ENCODE data around the gene RFLNA.

The RFLNA gene

GRCh38 chr12:124340080-124340900 is 45.4 kb downstream of the RFLNA start:
- no peak overlapping the region for H3K4me3 ChIP-seq (ENCODE audit: low read depth, low read length)
- H3K23ac ChIP-seq (ENCODE audit: low read length): no peak overlapping the region
- no peak overlapping the region for H4K12ac ChIP-seq (ENCODE audit: low read depth, low read length)
- H3K18ac ChIP-seq (ENCODE audit: low read length): no peak overlapping the region
- H3K9me3 ChIP-seq (ENCODE audit: insufficient read depth, low read depth, low read length): peaks cover 5% of the 10 kb centered on the region
- H3K14ac ChIP-seq (ENCODE audit: low read length): no peak overlapping the region
- H2BK12ac ChIP-seq (ENCODE audit: low read length): no peak overlapping the region
- no peak overlapping the region for H4K8ac ChIP-seq (ENCODE audit: low read depth, low read length)
- H2AK5ac ChIP-seq (ENCODE audit: low read length): no peak overlapping the region
- H3K9ac ChIP-seq (ENCODE audit: low read length): no peak overlapping the region
- H3K4me1 ChIP-seq (ENCODE audit: control insufficient read depth in 1 of 2, insufficient read depth in 2 of 2, low read length in 2 of 2): no peaks in the 10 kb centered on the region
- peaks cover 73 to 82% of the 10 kb centered on the region in 2 experiments for H3K36me3 ChIP-seq (ENCODE audit: control insufficient read depth in 1 of 2, insufficient read depth in 2 of 2, low read length in 2 of 2)
- no peaks in the 10 kb centered on the region for H3K79me2 ChIP-seq (ENCODE audit: control insufficient read depth, insufficient read depth, low read length, poor library complexity)
- H2AFZ ChIP-seq (ENCODE audit: insufficient read depth, low read length, poor library complexity): no peak overlapping the region
- no peak overlapping the region for H3K4me2 ChIP-seq (ENCODE audit: low read length)
- DNase-seq: no peak
- H3K27me3 ChIP-seq (ENCODE audit: insufficient read depth, low read length): no peaks in the 10 kb centered on the region
- H2BK120ac ChIP-seq (ENCODE audit: insufficient read depth, low read length, poor library complexity): no peak overlapping the region
- no peak overlapping the region for H4K91ac ChIP-seq (ENCODE audit: low read depth, low read length)
- H3K27ac ChIP-seq (ENCODE audit: low read depth, low read length): no peak overlapping the region
- H3K4ac ChIP-seq (ENCODE audit: low read depth, low read length): no peak overlapping the region
- no peak overlapping the region for H2BK5ac ChIP-seq (ENCODE audit: low read depth, low read length, poor library complexity)
- WGBS (ENCODE audit: extremely low coverage, insufficient coverage, insufficient read length): no CpG with 5 or more reads among the region's 42 CpGs
- no peaks in the 10 kb centered on the region for H3K79me1 ChIP-seq (ENCODE audit: low read length)

DNA sequence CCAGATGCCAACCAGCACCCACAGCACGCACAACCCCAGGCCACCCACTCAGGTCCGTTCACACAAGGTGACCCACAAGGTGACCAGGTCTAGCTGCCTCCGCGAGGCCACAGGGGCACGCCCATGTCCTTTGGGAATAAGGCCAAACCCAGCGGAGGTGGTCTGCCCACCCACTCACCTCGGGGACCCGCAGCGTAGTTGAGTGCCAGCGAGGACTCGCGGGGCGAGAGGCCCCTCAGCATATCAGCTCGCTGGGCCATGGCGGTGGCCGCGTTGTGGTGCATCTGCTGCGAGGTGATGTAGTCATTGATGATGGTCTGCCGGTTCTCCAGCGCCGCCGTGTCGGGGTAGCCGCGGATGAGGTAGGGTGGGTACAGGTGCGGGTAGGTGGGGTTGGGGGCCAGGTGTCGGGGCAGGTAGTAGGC is 46.8 kb downstream of the RFLNA start:
- no peaks in the 10 kb centered on the region for H3K79me1 ChIP-seq (ENCODE audit: low read length)
- no peak overlapping the region for H3K9ac ChIP-seq (ENCODE audit: low read length)
- no peak overlapping the region for H2BK12ac ChIP-seq (ENCODE audit: low read length)
- H3K23ac ChIP-seq (ENCODE audit: low read length): no peak overlapping the region
- no peak overlapping the region for H2AFZ ChIP-seq (ENCODE audit: insufficient read depth, low read length, poor library complexity)
- no peak overlapping the region for H3K18ac ChIP-seq (ENCODE audit: low read length)
- no peak overlapping the region for H4K91ac ChIP-seq (ENCODE audit: low read depth, low read length)
- H2AK5ac ChIP-seq (ENCODE audit: low read length): no peak overlapping the region
- no peak for DNase-seq
- no peak overlapping the region for H3K4me3 ChIP-seq (ENCODE audit: low read depth, low read length)
- no peak overlapping the region for H4K12ac ChIP-seq (ENCODE audit: low read depth, low read length)
- no peak overlapping the region for H4K8ac ChIP-seq (ENCODE audit: low read depth, low read length)
- no peak overlapping the region for H3K14ac ChIP-seq (ENCODE audit: low read length)
- no peaks in the 10 kb centered on the region for H3K79me2 ChIP-seq (ENCODE audit: control insufficient read depth, insufficient read depth, low read length, poor library complexity)
- H3K4me1 ChIP-seq (ENCODE audit: control insufficient read depth in 1 of 2, insufficient read depth in 2 of 2, low read length in 2 of 2): no peaks in the 10 kb centered on the region
- no peaks in the 10 kb centered on the region for H3K27me3 ChIP-seq (ENCODE audit: insufficient read depth, low read length)
- H3K36me3 ChIP-seq (ENCODE audit: control insufficient read depth in 1 of 2, insufficient read depth in 2 of 2, low read length in 2 of 2): peaks cover 72 to 82% of the 10 kb centered on the region in 2 experiments
- H2BK120ac ChIP-seq (ENCODE audit: insufficient read depth, low read length, poor library complexity): no peak overlapping the region
- no peak overlapping the region for H2BK5ac ChIP-seq (ENCODE audit: low read depth, low read length, poor library complexity)
- WGBS (ENCODE audit: extremely low coverage, insufficient coverage, insufficient read length): no CpG with 5 or more reads among the region's 27 CpGs
- H3K27ac ChIP-seq (ENCODE audit: low read depth, low read length): no peak overlapping the region
- no peak overlapping the region for H3K4me2 ChIP-seq (ENCODE audit: low read length)
- H3K4ac ChIP-seq (ENCODE audit: low read depth, low read length): no peak overlapping the region
- H3K9me3 ChIP-seq (ENCODE audit: insufficient read depth, low read depth, low read length): peaks cover 3% of the 10 kb centered on the region

GRCh38 chr12:124344022-124344421 is 49.1 kb downstream of the RFLNA start:
- Histone ChIP-seq H3K14ac (ENCODE audit: low read length) (no peak overlapping the region), H3K79me1 (ENCODE audit: low read length) (no peaks in the 10 kb centered on the region), H3K9ac (ENCODE audit: low read length) (no peak overlapping the region), H3K4ac (ENCODE audit: low read depth, low read length) (no peak overlapping the region), H4K8ac (ENCODE audit: low read depth, low read length) (no peak overlapping the region), H3K36me3 (ENCODE audit: control insufficient read depth in 1 of 2, insufficient read depth in 2 of 2, low read length in 2 of 2) (peaks cover 81 to 89% of the 10 kb centered on the region in 2 experiments), H3K4me3 (ENCODE audit: low read depth, low read length) (no peak overlapping the region), H3K27ac (ENCODE audit: low read depth, low read length) (no peak overlapping the region), H4K91ac (ENCODE audit: low read depth, low read length) (no peak overlapping the region), H4K12ac (ENCODE audit: low read depth, low read length) (no peak overlapping the region), H3K18ac (ENCODE audit: low read length) (no peak overlapping the region), H2BK5ac (ENCODE audit: low read depth, low read length, poor library complexity) (no peak overlapping the region), H3K23ac (ENCODE audit: low read length) (no peak overlapping the region), H3K9me3 (ENCODE audit: insufficient read depth, low read depth, low read length) (peaks cover 8% of the 10 kb centered on the region), H2BK12ac (ENCODE audit: low read length) (no peak overlapping the region), H3K4me1 (ENCODE audit: control insufficient read depth in 1 of 2, insufficient read depth in 2 of 2, low read length in 2 of 2) (no peaks in the 10 kb centered on the region), H2AK5ac (ENCODE audit: low read length) (no peak overlapping the region), H3K79me2 (ENCODE audit: control insufficient read depth, insufficient read depth, low read length, poor library complexity) (no peaks in the 10 kb centered on the region), H3K4me2 (ENCODE audit: low read length) (no peak overlapping the region), H2BK120ac (ENCODE audit: insufficient read depth, low read length, poor library complexity) (no peak overlapping the region), H2AFZ (ENCODE audit: insufficient read depth, low read length, poor library complexity) (no peak overlapping the region), H3K27me3 (ENCODE audit: insufficient read depth, low read length) (no peaks in the 10 kb centered on the region)
- DNase-seq: no peak
- WGBS (ENCODE audit: extremely low coverage, insufficient coverage, insufficient read length): no CpG with 5 or more reads among the region's 9 CpGs

DNA sequence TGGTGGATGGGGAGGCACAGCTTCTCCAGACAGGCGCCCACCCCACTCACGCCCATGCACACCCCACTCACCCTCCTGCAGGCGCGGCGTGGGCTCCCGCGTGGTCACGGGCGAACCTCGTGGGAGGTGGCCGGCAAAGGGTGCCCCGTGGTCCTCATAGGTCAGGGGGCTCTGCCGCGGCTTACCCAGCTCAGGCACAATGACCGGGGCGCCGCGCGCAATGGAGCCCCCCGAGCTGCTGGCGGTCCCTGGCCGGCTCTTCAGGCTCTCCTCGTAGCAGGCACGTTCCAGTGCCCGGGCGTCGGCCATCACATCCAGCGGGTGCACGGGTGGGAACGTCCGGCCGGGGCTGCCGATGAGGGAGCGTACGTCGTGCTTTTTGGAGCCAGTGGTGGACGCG is 49.6 kb downstream of the RFLNA start:
- no peak overlapping the region for H4K91ac ChIP-seq (ENCODE audit: low read depth, low read length)
- no CpG with 5 or more reads among the region's 38 CpGs for WGBS (ENCODE audit: extremely low coverage, insufficient coverage, insufficient read length)

More for the DNA sequence above, 49.6 kb downstream of the RFLNA start:
- Histone ChIP-seq H3K4me3 (ENCODE audit: low read depth, low read length) (no peak overlapping the region), H3K9me3 (ENCODE audit: insufficient read depth, low read depth, low read length) (peaks cover 8% of the 10 kb centered on the region), H3K4me2 (ENCODE audit: low read length) (no peak overlapping the region), H2BK5ac (ENCODE audit: low read depth, low read length, poor library complexity) (no peak overlapping the region), H2AFZ (ENCODE audit: insufficient read depth, low read length, poor library complexity) (no peak overlapping the region), H4K12ac (ENCODE audit: low read depth, low read length) (no peak overlapping the region), H2AK5ac (ENCODE audit: low read length) (no peak overlapping the region), H3K4me1 (ENCODE audit: control insufficient read depth in 1 of 2, insufficient read depth in 2 of 2, low read length in 2 of 2) (no peaks in the 10 kb centered on the region), H3K18ac (ENCODE audit: low read length) (no peak overlapping the region), H3K23ac (ENCODE audit: low read length) (no peak overlapping the region), H2BK12ac (ENCODE audit: low read length) (no peak overlapping the region), H3K79me2 (ENCODE audit: control insufficient read depth, insufficient read depth, low read length, poor library complexity) (no peaks in the 10 kb centered on the region), H3K14ac (ENCODE audit: low read length) (no peak overlapping the region), H3K36me3 (ENCODE audit: control insufficient read depth in 1 of 2, insufficient read depth in 2 of 2, low read length in 2 of 2) (peaks cover 86 to 93% of the 10 kb centered on the region in 2 experiments), H3K9ac (ENCODE audit: low read length) (no peak overlapping the region), H4K8ac (ENCODE audit: low read depth, low read length) (no peak overlapping the region), H2BK120ac (ENCODE audit: insufficient read depth, low read length, poor library complexity) (no peak overlapping the region), H3K27ac (ENCODE audit: low read depth, low read length) (no peak overlapping the region), H3K4ac (ENCODE audit: low read depth, low read length) (no peak overlapping the region), H3K79me1 (ENCODE audit: low read length) (no peaks in the 10 kb centered on the region), H3K27me3 (ENCODE audit: insufficient read depth, low read length) (no peaks in the 10 kb centered on the region)
- no peak for DNase-seq

Data from trophoblast cell (in vitro differentiated cells and primary cell).